Keratinocyte (primary cell): Measurements from ENCODE around the gene AUH. TPM values are rescaled to one million over a fixed set of nuclear protein-coding genes. Genes with fewer than 3 reads are reported as not detected.
A peak's percentile ranks its signal among the peaks of the same experiment; 100 is the strongest.

Experiments used
- DNase-seq: peaks from one replicate; pipeline ENCODE4 v3.0.0-alpha.2; 2011; ENCODE audit warnings: low read depth, missing footprints, low spot score
- FAIRE-seq: peaks from 2 replicates; lab custom pipeline; 2011; peaks lifted over from hg19 to GRCh38; lab: Jason Lieb, UNC
- H2AFZ ChIP-seq: 2 replicates; pipeline ENCODE4 v1.6.0; 2012; ENCODE audit warnings: low read length, control low read depth, inconsistent platforms; ENCODE audit not compliant: control insufficient read depth
- H3K27ac ChIP-seq: 2 replicates; pipeline ENCODE4 v1.5.1; 2011; ENCODE audit warnings: low read length; ENCODE audit not compliant: control insufficient read depth, insufficient read depth
- H3K27me3 ChIP-seq: 3 replicates; pipeline ENCODE4 v1.6.0; 2011; ENCODE audit warnings: low read length; ENCODE audit not compliant: control insufficient read depth, insufficient read depth; ENCODE audit errors: extremely low read depth
- H3K36me3 ChIP-seq, 2 experiments: 2 replicates in 1 of 2; 3 replicates in 1 of 2; pipeline ENCODE4 v1.5.1; 2011; ENCODE audit warnings: low read length in 2 of 2, mild to moderate bottlenecking in 1 of 2; ENCODE audit not compliant: control insufficient read depth in 2 of 2, insufficient read depth in 2 of 2; ENCODE audit errors: extremely low read depth in 1 of 2
- H3K4me1 ChIP-seq: 3 replicates; pipeline ENCODE4 v1.5.1; 2011; ENCODE audit warnings: low read length; ENCODE audit not compliant: control insufficient read depth, insufficient read depth; ENCODE audit errors: extremely low read depth
- H3K4me2 ChIP-seq: 3 replicates; pipeline ENCODE4 v1.6.0; 2011; ENCODE audit warnings: low read depth, low read length; ENCODE audit not compliant: control insufficient read depth, insufficient read depth; ENCODE audit errors: extremely low read depth
- H3K4me3 ChIP-seq, 3 experiments: fragments of 200-600 bp in 1 of 3; sonication (generic) in 1 of 3; 2 replicates in 2 of 3; 3 replicates in 1 of 3; pipeline ENCODE4 v1.5.1; 2011 to 2016; ENCODE audit warnings: low read length in 3 of 3, mild to moderate bottlenecking in 3 of 3, control low read depth in 2 of 3, inconsistent platforms in 1 of 3, low read depth in 1 of 3, mixed read lengths in 1 of 3, mixed run types in 1 of 3, moderate library complexity in 1 of 3; ENCODE audit not compliant: control insufficient read depth in 2 of 3, insufficient read depth in 2 of 3; ENCODE audit errors: extremely low read depth in 1 of 3
- H3K79me2 ChIP-seq: 2 replicates; pipeline ENCODE4 v1.6.0; 2012; ENCODE audit warnings: low read length; ENCODE audit not compliant: control insufficient read depth, insufficient read depth
- H3K9ac ChIP-seq: 3 replicates; pipeline ENCODE4 v1.6.0; 2011; ENCODE audit warnings: low read length; ENCODE audit not compliant: control insufficient read depth, insufficient read depth; ENCODE audit errors: extremely low read depth
- H3K9me1 ChIP-seq: 3 replicates; pipeline ENCODE4 v1.6.0; 2011; ENCODE audit warnings: low read length; ENCODE audit not compliant: control insufficient read depth, insufficient read depth; ENCODE audit errors: extremely low read depth
- H3K9me3 ChIP-seq: 2 replicates; pipeline ENCODE4 v1.5.1; 2012; ENCODE audit warnings: low read depth, low read length; ENCODE audit not compliant: control insufficient read depth
- H4K20me1 ChIP-seq: 3 replicates; pipeline ENCODE4 v1.6.0; 2011; ENCODE audit warnings: low read length; ENCODE audit not compliant: control insufficient read depth, insufficient read depth; ENCODE audit errors: extremely low read depth
- EZH2 ChIP-seq: IDR thresholded peaks from one replicate; pipeline ENCODE4 v1.6.1; 2012; ENCODE audit warnings: inconsistent platforms, mild to moderate bottlenecking, low read length, moderate library complexity
- dilution Hi-C: fragments of 300-500 bp; cut with MboI; formaldehyde crosslinking; loops from one replicate; pipeline ENCODE4 v1.7.0; 2020; ENCODE audit warnings: low sequenced_read_pairs; ENCODE audit not compliant: extremely low pct_ligation_motif_present
- polyA plus RNA-seq, 5 experiments: library from polyadenylated mRNA; depleted of rRNA in 3 of 5; stranded (reverse) in 3 of 5; stranded (forward) in 1 of 5; unstranded in 1 of 5; fragments of >200 nt; gene quantifications; 1 replicate in 1 of 5; 2 replicates in 3 of 5; 3 replicates in 1 of 5; pipeline versions ENCODE4 v1.2.1 to v1.2.3, GENCODE V29; 2011 to 2012; ENCODE audit warnings: missing spikeins in 2 of 5, low read depth in 1 of 5, low replicate concordance in 1 of 5
- TF ChIP-seq, protein P1 (sequence below), 3 experiments: IDR thresholded peaks in 1 of 3; conservative IDR thresholded peaks in 1 of 3; optimal IDR thresholded peaks in 1 of 3; 2 replicates in 2 of 3; 3 replicates in 1 of 3; pipeline versions ENCODE3 to v1.5.1; 2011; ENCODE audit warnings: low read length in 3 of 3, mild to moderate bottlenecking in 3 of 3, moderate library complexity in 2 of 3, control low read depth in 1 of 3, inconsistent platforms in 1 of 3; ENCODE audit not compliant: insufficient read depth in 2 of 3; ENCODE audit errors: extremely low read depth in 1 of 3

The AUH gene
- polyA plus RNA-seq, 1 donor (not counting 4 experiments of a cell fraction or from before 2014, with no cell fraction given), result 5.5 TPM

DNA sequence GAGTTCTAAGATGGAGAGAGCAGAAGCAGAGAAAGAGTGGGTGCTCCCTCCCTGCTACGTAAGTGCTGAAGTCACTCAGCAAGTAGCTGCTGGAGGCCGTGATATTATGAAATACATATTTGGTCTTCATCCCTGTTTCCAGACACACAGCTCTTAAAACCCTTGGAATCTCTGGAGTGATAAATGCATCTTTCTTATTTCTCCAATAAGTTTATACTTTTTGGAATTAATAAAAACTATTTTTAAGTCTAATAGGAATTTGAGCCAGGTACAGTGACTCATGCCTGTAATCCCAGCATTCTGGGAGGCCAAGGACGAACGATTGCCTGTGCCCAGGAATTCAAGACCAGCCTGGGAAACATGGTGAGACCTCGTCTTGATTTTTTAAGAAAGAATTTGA, 60.6 kb downstream of the AUH start:
- Histone ChIP-seq H3K9me1 (no peaks in the 10 kb centered on the region), H3K4me2 (peak overlapping the region; percentile 61), H2AFZ (peak overlapping the region; percentile 49), H3K27me3 (no peaks in the 10 kb centered on the region), H3K27ac (peak overlapping the region; percentile 40), H3K36me3 (no peaks in the 10 kb centered on the region), H4K20me1 (no peaks in the 10 kb centered on the region), H3K9me3 (no peaks in the 10 kb centered on the region), H3K4me3 (peak overlapping the region in 1 of 3 experiments; percentile 22), H3K9ac (peak overlapping the region; percentile 23), H3K4me1 (peaks cover 27% of the 10 kb centered on the region), H3K79me2 (no peaks in the 10 kb centered on the region)
- no peak for DNase-seq
- TF ChIP-seq, protein P1, sequence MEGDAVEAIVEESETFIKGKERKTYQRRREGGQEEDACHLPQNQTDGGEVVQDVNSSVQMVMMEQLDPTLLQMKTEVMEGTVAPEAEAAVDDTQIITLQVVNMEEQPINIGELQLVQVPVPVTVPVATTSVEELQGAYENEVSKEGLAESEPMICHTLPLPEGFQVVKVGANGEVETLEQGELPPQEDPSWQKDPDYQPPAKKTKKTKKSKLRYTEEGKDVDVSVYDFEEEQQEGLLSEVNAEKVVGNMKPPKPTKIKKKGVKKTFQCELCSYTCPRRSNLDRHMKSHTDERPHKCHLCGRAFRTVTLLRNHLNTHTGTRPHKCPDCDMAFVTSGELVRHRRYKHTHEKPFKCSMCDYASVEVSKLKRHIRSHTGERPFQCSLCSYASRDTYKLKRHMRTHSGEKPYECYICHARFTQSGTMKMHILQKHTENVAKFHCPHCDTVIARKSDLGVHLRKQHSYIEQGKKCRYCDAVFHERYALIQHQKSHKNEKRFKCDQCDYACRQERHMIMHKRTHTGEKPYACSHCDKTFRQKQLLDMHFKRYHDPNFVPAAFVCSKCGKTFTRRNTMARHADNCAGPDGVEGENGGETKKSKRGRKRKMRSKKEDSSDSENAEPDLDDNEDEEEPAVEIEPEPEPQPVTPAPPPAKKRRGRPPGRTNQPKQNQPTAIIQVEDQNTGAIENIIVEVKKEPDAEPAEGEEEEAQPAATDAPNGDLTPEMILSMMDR (optimal IDR thresholded peaks at IDR 0.05 in 1 of 3, IDR thresholded peaks at IDR 0.05 in 1 of 3, conservative IDR thresholded peaks at IDR 0.05 in 1 of 3; ENCODE audit: extremely low read depth in 1 of 3, insufficient read depth in 2 of 3, low read length in 3 of 3), result no peak
- no peak for TF ChIP-seq EZH2
- FAIRE-seq, result no peak
- dilution Hi-C loops, result no loop called here

DNA sequence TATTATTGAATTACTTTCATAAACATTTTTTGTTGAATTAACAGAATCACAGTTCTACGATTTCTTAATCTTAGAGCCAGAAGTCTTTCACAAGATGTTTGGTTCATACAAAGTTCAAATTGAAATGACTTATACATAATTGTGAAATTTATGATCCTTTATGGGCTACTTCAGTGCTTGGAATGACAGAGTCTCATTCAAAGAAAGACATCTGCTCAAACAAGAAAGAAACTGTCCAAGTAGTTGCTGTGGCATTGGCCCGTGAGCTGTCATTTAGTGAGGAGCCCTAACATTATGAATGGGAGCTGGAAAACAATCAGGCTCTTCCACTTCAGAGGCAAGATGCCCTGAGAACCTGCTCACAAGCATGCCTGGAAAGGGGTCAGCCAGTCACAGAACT, 63.4 kb downstream of the AUH start:
- Histone ChIP-seq H3K4me1 (peaks cover 22% of the 10 kb centered on the region), H3K27me3 (no peaks in the 10 kb centered on the region), H3K4me2 (no peak overlapping the region)

More for the DNA sequence above, 63.4 kb downstream of the AUH start:
- no peaks in the 10 kb centered on the region for H3K9me3 ChIP-seq
- no peak for FAIRE-seq
- H3K9me1 ChIP-seq, result no peaks in the 10 kb centered on the region
- H2AFZ ChIP-seq, result no peak overlapping the region
- DNase-seq, result no peak
- no peaks in the 10 kb centered on the region for H4K20me1 ChIP-seq
- dilution Hi-C loops, result no loop called here
- no peaks in the 10 kb centered on the region for H3K79me2 ChIP-seq
- no peaks in the 10 kb centered on the region for H3K36me3 ChIP-seq
- H3K27ac ChIP-seq, result no peak overlapping the region
- no peak overlapping the region for H3K9ac ChIP-seq
- TF ChIP-seq EZH2, result no peak
- TF ChIP-seq, protein P1 (optimal IDR thresholded peaks at IDR 0.05 in 1 of 3, IDR thresholded peaks at IDR 0.05 in 1 of 3, conservative IDR thresholded peaks at IDR 0.05 in 1 of 3; ENCODE audit: extremely low read depth in 1 of 3, insufficient read depth in 2 of 3, low read length in 3 of 3), result no peak
- no peak overlapping the region for H3K4me3 ChIP-seq
